ENCODE data around the gene SLC49A4. TPM values are rescaled to one million over a fixed set of nuclear protein-coding genes. Genes with fewer than 3 reads are reported as not detected.

The SLC49A4 gene
- total RNA-seq, 4 donors from 2014 or later = 20.4 to 33.9 (median 28.7) TPM

DNA sequence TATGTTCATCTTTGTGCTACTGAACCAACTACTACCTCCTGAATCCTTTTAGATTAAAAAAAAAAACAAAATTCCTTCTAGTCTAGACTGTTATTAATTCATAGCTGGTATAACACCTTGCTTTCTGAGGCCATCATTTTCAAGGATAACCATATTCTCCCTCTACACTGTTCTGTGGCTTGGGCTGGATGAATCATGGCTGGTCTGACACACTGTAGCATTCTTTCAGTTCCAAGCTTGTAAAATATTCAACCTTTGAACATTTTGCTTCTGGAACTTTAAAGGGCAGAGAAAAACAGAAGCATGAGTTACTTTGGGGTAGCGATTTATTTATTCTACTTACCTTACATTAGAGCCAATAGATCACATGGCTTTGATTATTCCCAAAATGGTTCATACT, 8.8 kb upstream of the SLC49A4 start:
- H3K27me3 ChIP-seq = no peaks in the 10 kb centered on the region
- H3K36me3 ChIP-seq = no peaks in the 10 kb centered on the region
- WGBS, 2 donors (ENCODE audit: low coverage in 1 of 2) = 47% methylated on average over 1 of the region's 1 CpG
- H3K4me1 ChIP-seq = peaks cover 0 to 20% (median 0%) of the 10 kb centered on the region in 3 donors
- no peak for ATAC-seq
- H3K9me3 ChIP-seq = no peaks in the 10 kb centered on the region
- H3K4me3 ChIP-seq = no peak overlapping the region
- peak overlapping the region in 2 of 4 donors; percentile 29 to 42 for H3K27ac ChIP-seq
- TF ChIP-seq, protein P1, sequence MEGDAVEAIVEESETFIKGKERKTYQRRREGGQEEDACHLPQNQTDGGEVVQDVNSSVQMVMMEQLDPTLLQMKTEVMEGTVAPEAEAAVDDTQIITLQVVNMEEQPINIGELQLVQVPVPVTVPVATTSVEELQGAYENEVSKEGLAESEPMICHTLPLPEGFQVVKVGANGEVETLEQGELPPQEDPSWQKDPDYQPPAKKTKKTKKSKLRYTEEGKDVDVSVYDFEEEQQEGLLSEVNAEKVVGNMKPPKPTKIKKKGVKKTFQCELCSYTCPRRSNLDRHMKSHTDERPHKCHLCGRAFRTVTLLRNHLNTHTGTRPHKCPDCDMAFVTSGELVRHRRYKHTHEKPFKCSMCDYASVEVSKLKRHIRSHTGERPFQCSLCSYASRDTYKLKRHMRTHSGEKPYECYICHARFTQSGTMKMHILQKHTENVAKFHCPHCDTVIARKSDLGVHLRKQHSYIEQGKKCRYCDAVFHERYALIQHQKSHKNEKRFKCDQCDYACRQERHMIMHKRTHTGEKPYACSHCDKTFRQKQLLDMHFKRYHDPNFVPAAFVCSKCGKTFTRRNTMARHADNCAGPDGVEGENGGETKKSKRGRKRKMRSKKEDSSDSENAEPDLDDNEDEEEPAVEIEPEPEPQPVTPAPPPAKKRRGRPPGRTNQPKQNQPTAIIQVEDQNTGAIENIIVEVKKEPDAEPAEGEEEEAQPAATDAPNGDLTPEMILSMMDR (IDR thresholded peaks at IDR 0.05) = no peak
- TF ChIP-seq EP300 (IDR thresholded peaks at IDR 0.05) (no peak), POLR2A (IDR thresholded peaks at IDR 0.05) (no peak), POLR2AphosphoS5 (IDR thresholded peaks at IDR 0.05) (peak; percentile 36)

DNA sequence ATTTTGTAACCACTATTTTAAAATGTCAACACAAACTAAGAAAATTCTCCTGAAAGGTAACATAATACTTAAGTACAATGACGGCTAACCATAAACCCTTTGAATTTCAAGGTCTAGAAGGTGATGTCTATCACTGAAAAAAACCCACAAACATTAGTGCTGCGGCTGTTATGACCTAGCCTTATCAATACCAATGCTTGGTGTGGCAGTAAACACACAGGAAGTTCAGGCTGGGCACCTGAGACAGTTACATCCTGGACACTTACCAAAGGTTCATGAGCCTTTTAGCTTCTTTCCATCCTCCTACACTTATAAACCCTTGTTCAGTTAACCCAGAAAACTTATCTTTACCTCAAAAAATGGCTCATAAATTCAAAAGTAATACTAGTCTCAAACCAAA, 7.0 kb upstream of the SLC49A4 start:
- TF ChIP-seq, protein P1 (IDR thresholded peaks at IDR 0.05) = no peak
- TF ChIP-seq POLR2A (IDR thresholded peaks at IDR 0.05) (no peak), POLR2AphosphoS5 (IDR thresholded peaks at IDR 0.05) (no peak), EP300 (IDR thresholded peaks at IDR 0.05) (no peak)
- H3K36me3 ChIP-seq = no peaks in the 10 kb centered on the region
- 90 to 95% methylated on average over 2 of the region's 2 CpGs for WGBS, 2 donors (ENCODE audit: low coverage in 1 of 2)

GRCh38 chr3:122789585-122790273, 5.1 kb upstream of the SLC49A4 start:
- TF ChIP-seq POLR2AphosphoS5 (IDR thresholded peaks at IDR 0.05) = no peak
- no peak for TF ChIP-seq EP300 (IDR thresholded peaks at IDR 0.05)
- no peak for TF ChIP-seq POLR2A (IDR thresholded peaks at IDR 0.05)
- TF ChIP-seq, protein P1 (IDR thresholded peaks at IDR 0.05) = no peak
- Histone ChIP-seq H3K4me3 (no peak overlapping the region), H3K4me1 (peaks cover 0 to 43% (median 0%) of the 10 kb centered on the region in 3 donors), H3K27ac (no peak overlapping the region), H3K27me3 (no peaks in the 10 kb centered on the region), H3K9me3 (no peaks in the 10 kb centered on the region), H3K36me3 (no peaks in the 10 kb centered on the region)
- no peak for ATAC-seq
- 89 to 92% methylated on average over 8 to 11 of the region's 11 CpGs for WGBS, 2 donors (ENCODE audit: low coverage in 1 of 2)

More for the DNA sequence above, 7.0 kb upstream of the SLC49A4 start:
- ATAC-seq = no peak
- Histone ChIP-seq H3K9me3 (no peaks in the 10 kb centered on the region), H3K27ac (no peak overlapping the region), H3K4me1 (peaks cover 0 to 38% (median 0%) of the 10 kb centered on the region in 3 donors), H3K27me3 (no peaks in the 10 kb centered on the region), H3K4me3 (no peak overlapping the region)

GRCh38 chr3:122793568-122794416, 1.1 kb upstream of the SLC49A4 start, which contains the start of gene HSPBAP1:
HSPBAP1 (minus strand) TSS chr3:122793831; CDS start chr3:122793680, 151 bp downstream.
- Histone ChIP-seq H3K4me3 (peak within 1 kb of the TSS; percentile 63 to 72), H3K27ac (peak within 1 kb of the TSS; percentile 91 to 99 (median 94)), H3K4me1 (peaks cover 2 to 48% (median 5%) of the 10 kb centered on the region in 3 donors), H3K27me3 (no peaks in the 10 kb centered on the region), H3K36me3 (no peaks in the 10 kb centered on the region), H3K9me3 (no peaks in the 10 kb centered on the region)
- ATAC-seq = peak; percentile 82
- TF ChIP-seq EP300 (IDR thresholded peaks at IDR 0.05) (no peak), POLR2A (IDR thresholded peaks at IDR 0.05) (peak; percentile 55 to 70), POLR2AphosphoS5 (IDR thresholded peaks at IDR 0.05) (peak; percentile 87)
- TF ChIP-seq, protein P1 (IDR thresholded peaks at IDR 0.05) = no peak
- WGBS, 2 donors (ENCODE audit: low coverage in 1 of 2) = 0 to 1% methylated on average over 3 to 19 of the region's 46 CpGs

Measured in gastroesophageal sphincter (tissue), 4 donors.